ENCODE data around the gene QSOX2. TPM values are rescaled to one million over a fixed set of nuclear protein-coding genes. Genes with fewer than 3 reads are reported as not detected.

The QSOX2 gene
- total RNA-seq, 1 experiment from 2014 or later: 11.3 TPM

DNA sequence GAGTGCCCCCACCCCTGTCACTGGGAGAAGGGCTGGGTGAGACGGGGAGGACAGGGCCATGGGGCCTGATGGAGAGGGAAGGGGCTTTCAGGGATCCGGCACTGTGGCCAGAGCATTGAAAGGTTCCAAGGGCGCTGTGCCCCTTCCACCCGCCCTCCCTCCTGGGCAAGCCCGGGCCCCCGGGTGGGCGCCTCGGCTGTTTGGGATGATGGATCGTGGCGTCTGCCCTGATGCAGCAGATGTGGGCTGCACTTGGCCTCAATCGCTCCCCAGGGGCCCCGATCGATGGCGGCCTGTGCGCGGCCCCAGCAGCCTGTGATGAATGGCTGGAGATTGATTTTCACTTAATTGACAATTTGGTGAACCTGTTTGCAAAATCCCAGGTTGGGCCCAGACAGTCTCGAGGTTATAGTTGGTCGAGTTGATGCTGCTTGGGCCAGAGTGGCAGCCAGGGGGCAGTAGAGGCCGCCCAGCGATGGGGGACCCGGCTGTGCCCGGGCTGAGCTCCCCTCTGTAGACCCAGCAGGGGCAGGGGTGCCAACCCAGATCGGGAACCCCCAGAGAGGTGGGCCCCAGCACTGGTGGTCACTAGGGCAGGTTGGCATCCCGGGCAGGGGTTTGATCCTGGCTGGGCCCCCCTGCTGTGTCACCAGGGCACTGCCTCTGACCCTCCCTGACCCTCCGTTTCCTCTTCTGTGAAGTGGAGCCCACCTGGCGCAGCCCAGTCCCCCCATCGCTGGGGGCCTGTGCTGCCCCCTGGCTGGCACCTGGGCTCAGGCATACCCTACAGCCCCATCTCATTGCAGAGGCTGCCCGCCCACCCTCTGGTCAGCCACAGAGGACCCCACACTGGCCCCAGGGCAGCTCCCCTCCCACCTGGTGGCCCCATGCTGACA lies 75.4 kb downstream of the QSOX2 start:
- no peaks in the 10 kb centered on the region for H3K9me2 ChIP-seq (replicated peaks; ENCODE audit: insufficient read depth, low read length)
- H4K20me1 ChIP-seq (ENCODE audit: insufficient read depth, low read depth, low read length): peaks cover 11% of the 10 kb centered on the region; the same call in 1 of the 2 replicates
- no peaks in the 10 kb centered on the region for H3K79me2 ChIP-seq (ENCODE audit: low read length)
- no peaks in the 10 kb centered on the region for H3K36me3 ChIP-seq (ENCODE audit: insufficient read depth, low read length)
- H3K9ac ChIP-seq (ENCODE audit: low read length): no peak overlapping the region
- no peaks in the 10 kb centered on the region for H3K27me3 ChIP-seq (ENCODE audit: low read length)
- peak; percentile 87 for DNase-seq
- H3K4me3 ChIP-seq (ENCODE audit: low read length): no peak overlapping the region
- H3K27ac ChIP-seq (ENCODE audit: low read length): no peak overlapping the region
- peaks cover 16% of the 10 kb centered on the region for H3K4me1 ChIP-seq (ENCODE audit: low read length)
- no peak overlapping the region for H3K4me2 ChIP-seq (ENCODE audit: low read depth, low read length, poor library complexity, severe bottlenecking)
- H3K9me3 ChIP-seq (ENCODE audit: low read length): no peaks in the 10 kb centered on the region
- no peak overlapping the region for H2AFZ ChIP-seq (ENCODE audit: low read length)

GRCh38 chr9:136169495-136169894 lies 76.1 kb downstream of the QSOX2 start:
- Histone ChIP-seq H3K27me3 (ENCODE audit: low read length) (no peaks in the 10 kb centered on the region), H3K4me2 (ENCODE audit: low read depth, low read length, poor library complexity, severe bottlenecking) (no peak overlapping the region), H3K79me2 (ENCODE audit: low read length) (no peaks in the 10 kb centered on the region), H3K4me1 (ENCODE audit: low read length) (peaks cover 16% of the 10 kb centered on the region), H3K36me3 (ENCODE audit: insufficient read depth, low read length) (no peaks in the 10 kb centered on the region), H3K27ac (ENCODE audit: low read length) (no peak overlapping the region), H2AFZ (ENCODE audit: low read length) (no peak overlapping the region), H4K20me1 (ENCODE audit: insufficient read depth, low read depth, low read length) (peaks cover 11% of the 10 kb centered on the region; the same call in 1 of the 2 replicates), H3K4me3 (ENCODE audit: low read length) (no peak overlapping the region), H3K9me3 (ENCODE audit: low read length) (no peaks in the 10 kb centered on the region), H3K9ac (ENCODE audit: low read length) (no peak overlapping the region), H3K9me2 (replicated peaks; ENCODE audit: insufficient read depth, low read length) (no peaks in the 10 kb centered on the region)
- DNase-seq: no peak

- Histone ChIP-seq H3K27me3 (ENCODE audit: low read length) (no peaks in the 10 kb centered on the region), H3K4me3 (ENCODE audit: low read length) (no peak overlapping the region), H3K9ac (ENCODE audit: low read length) (no peak overlapping the region), H3K9me3 (ENCODE audit: low read length) (no peaks in the 10 kb centered on the region), H3K27ac (ENCODE audit: low read length) (no peak overlapping the region), H3K4me1 (ENCODE audit: low read length) (no peaks in the 10 kb centered on the region), H3K4me2 (ENCODE audit: low read depth, low read length, poor library complexity, severe bottlenecking) (no peak overlapping the region), H2AFZ (ENCODE audit: low read length) (no peak overlapping the region), H3K79me2 (ENCODE audit: low read length) (no peaks in the 10 kb centered on the region), H3K9me2 (replicated peaks; ENCODE audit: insufficient read depth, low read length) (no peaks in the 10 kb centered on the region), H4K20me1 (ENCODE audit: insufficient read depth, low read depth, low read length) (0 out of 2 replicates have a peak, but pooled peaks cover under 1% of the 10 kb centered on the region), H3K36me3 (ENCODE audit: insufficient read depth, low read length) (no peaks in the 10 kb centered on the region)
- no peak for DNase-seq
These were observed 82.3 kb downstream of the QSOX2 start for GRCh38 chr9:136163248-136163850.

GRCh38 chr9:136160995-136161610 lies 84.5 kb downstream of the QSOX2 start:
- Histone ChIP-seq H3K9me3 (ENCODE audit: low read length) (no peaks in the 10 kb centered on the region), H3K9me2 (replicated peaks; ENCODE audit: insufficient read depth, low read length) (no peaks in the 10 kb centered on the region), H3K36me3 (ENCODE audit: insufficient read depth, low read length) (no peaks in the 10 kb centered on the region), H3K79me2 (ENCODE audit: low read length) (no peaks in the 10 kb centered on the region), H3K27me3 (ENCODE audit: low read length) (no peaks in the 10 kb centered on the region), H3K27ac (ENCODE audit: low read length) (no peak overlapping the region), H3K9ac (ENCODE audit: low read length) (no peak overlapping the region), H3K4me1 (ENCODE audit: low read length) (no peaks in the 10 kb centered on the region), H4K20me1 (ENCODE audit: insufficient read depth, low read depth, low read length) (no peaks in the 10 kb centered on the region), H3K4me2 (ENCODE audit: low read depth, low read length, poor library complexity, severe bottlenecking) (no peak overlapping the region), H3K4me3 (ENCODE audit: low read length) (no peak overlapping the region), H2AFZ (ENCODE audit: low read length) (no peak overlapping the region)
- DNase-seq: no peak

DNA sequence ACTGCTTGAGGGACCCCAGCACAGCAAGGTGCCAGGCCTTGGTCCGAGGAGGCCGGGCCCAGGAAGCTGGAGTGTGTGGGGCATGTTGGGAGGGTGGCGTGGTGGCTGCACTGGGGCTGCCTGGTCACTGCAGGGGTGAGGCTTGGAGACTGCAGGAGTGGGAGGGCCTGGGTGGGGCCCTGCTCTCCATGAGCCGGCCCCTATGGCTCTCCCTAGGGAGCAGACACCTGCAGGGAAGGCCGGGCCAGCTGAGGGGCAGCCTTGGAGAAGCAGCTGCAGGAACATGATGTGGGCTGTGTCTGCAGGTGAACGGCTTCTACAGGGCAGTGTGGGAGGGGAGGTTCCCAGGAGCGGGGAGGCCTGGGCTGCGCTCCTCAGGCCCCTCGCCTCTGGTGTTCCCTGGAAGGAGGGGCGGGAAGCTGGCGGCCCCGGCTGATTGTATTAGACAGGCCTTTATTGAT lies 85.2 kb downstream of the QSOX2 start:
- Histone ChIP-seq H2AFZ (ENCODE audit: low read length) (no peak overlapping the region), H3K36me3 (ENCODE audit: insufficient read depth, low read length) (no peaks in the 10 kb centered on the region), H3K9me2 (replicated peaks; ENCODE audit: insufficient read depth, low read length) (no peaks in the 10 kb centered on the region), H3K79me2 (ENCODE audit: low read length) (no peaks in the 10 kb centered on the region), H3K4me2 (ENCODE audit: low read depth, low read length, poor library complexity, severe bottlenecking) (no peak overlapping the region), H4K20me1 (ENCODE audit: insufficient read depth, low read depth, low read length) (no peaks in the 10 kb centered on the region), H3K4me1 (ENCODE audit: low read length) (no peaks in the 10 kb centered on the region), H3K9me3 (ENCODE audit: low read length) (no peaks in the 10 kb centered on the region), H3K4me3 (ENCODE audit: low read length) (no peak overlapping the region), H3K27me3 (ENCODE audit: low read length) (no peaks in the 10 kb centered on the region), H3K27ac (ENCODE audit: low read length) (no peak overlapping the region), H3K9ac (ENCODE audit: low read length) (no peak overlapping the region)
- DNase-seq: no peak

GRCh38 chr9:136159851-136160250 lies 85.8 kb downstream of the QSOX2 start:
- Histone ChIP-seq H3K9ac (ENCODE audit: low read length) (no peak overlapping the region), H3K27ac (ENCODE audit: low read length) (no peak overlapping the region), H3K4me2 (ENCODE audit: low read depth, low read length, poor library complexity, severe bottlenecking) (no peak overlapping the region), H3K79me2 (ENCODE audit: low read length) (no peaks in the 10 kb centered on the region), H2AFZ (ENCODE audit: low read length) (no peak overlapping the region), H4K20me1 (ENCODE audit: insufficient read depth, low read depth, low read length) (no peaks in the 10 kb centered on the region), H3K36me3 (ENCODE audit: insufficient read depth, low read length) (no peaks in the 10 kb centered on the region), H3K27me3 (ENCODE audit: low read length) (no peaks in the 10 kb centered on the region), H3K9me3 (ENCODE audit: low read length) (no peaks in the 10 kb centered on the region), H3K4me1 (ENCODE audit: low read length) (no peaks in the 10 kb centered on the region), H3K4me3 (ENCODE audit: low read length) (no peak overlapping the region), H3K9me2 (replicated peaks; ENCODE audit: insufficient read depth, low read length) (no peaks in the 10 kb centered on the region)
- no peak for DNase-seq

GRCh38 chr9:136157477-136158265 lies 87.9 kb downstream of the QSOX2 start:
- Histone ChIP-seq H3K4me1 (ENCODE audit: low read length) (no peaks in the 10 kb centered on the region), H3K36me3 (ENCODE audit: insufficient read depth, low read length) (no peaks in the 10 kb centered on the region), H3K27ac (ENCODE audit: low read length) (no peak overlapping the region), H3K79me2 (ENCODE audit: low read length) (no peaks in the 10 kb centered on the region), H3K27me3 (ENCODE audit: low read length) (no peaks in the 10 kb centered on the region), H3K9ac (ENCODE audit: low read length) (no peak overlapping the region), H3K4me2 (ENCODE audit: low read depth, low read length, poor library complexity, severe bottlenecking) (no peak overlapping the region), H3K4me3 (ENCODE audit: low read length) (no peak overlapping the region), H2AFZ (ENCODE audit: low read length) (no peak overlapping the region), H3K9me2 (replicated peaks; ENCODE audit: insufficient read depth, low read length) (no peaks in the 10 kb centered on the region), H3K9me3 (ENCODE audit: low read length) (no peaks in the 10 kb centered on the region), H4K20me1 (ENCODE audit: insufficient read depth, low read depth, low read length) (no peaks in the 10 kb centered on the region)
- no peak for DNase-seq
